B cell (primary cell): ENCODE data around the gene DSP. TPM values are rescaled to one million over a fixed set of nuclear protein-coding genes. Genes with fewer than 3 reads are reported as not detected.

Experiments
- ATAC-seq: fragments of 200-7000 bp; cut with Tn5 transposase; one replicate; pipeline ENCODE4 v1.10.0; 2021; ENCODE audit warnings: low read depth, mild to moderate bottlenecking, moderate number of reproducible peaks, moderate library complexity
- CTCF ChIA-PET: fragments of 350-600 bp; sonication (Branson Sonifier 250); formaldehyde crosslinking; loops from one replicate; lab custom pipeline; 2021; ENCODE audit warnings: antibody characterized with exemption, inconsistent platforms; lab: Charles Lee
- POLR2A ChIA-PET: fragments of 350-600 bp; sonication (Branson Sonifier 250); formaldehyde crosslinking; loops from one replicate; lab custom pipeline; 2021; ENCODE audit warnings: antibody characterized with exemption; lab: Charles Lee
- DNase-seq: peaks from one replicate; pipeline ENCODE4 v3.0.0; 2013
- H2AFZ ChIP-seq: 2 replicates; pipeline ENCODE4 v1.6.1; 2012; ENCODE audit warnings: mild to moderate bottlenecking, low read depth, low read length; ENCODE audit not compliant: insufficient read depth, poor library complexity, severe bottlenecking
- H3K27ac ChIP-seq, 2 donors: 1 replicate in 1 of 2; 2 replicates in 1 of 2; pipeline ENCODE4 v1.5.1; 2012 to 2013; ENCODE audit warnings: low read length in 2 of 2, mild to moderate bottlenecking in 2 of 2, moderate library complexity in 1 of 2
- H3K27me3 ChIP-seq, 4 experiments: fragments of 200-600 bp in 1 of 4; sonication (generic) in 1 of 4; replicated peaks in 1 of 4; 1 replicate in 2 of 4; 2 replicates in 2 of 4; pipeline versions ENCODE4 v1.6.1 to v1.7.0; 2013 to 2016; ENCODE audit warnings: low read length in 3 of 4, mild to moderate bottlenecking in 2 of 4, mixed read lengths in 1 of 4, moderate library complexity in 1 of 4; ENCODE audit not compliant: insufficient read depth in 4 of 4, control insufficient read depth in 3 of 4; ENCODE audit errors: control extremely low read depth in 1 of 4
- H3K36me3 ChIP-seq, 2 experiments: replicated peaks in 1 of 2; 1 replicate in 1 of 2; 2 replicates in 1 of 2; pipeline versions ENCODE4 v1.6.1 to v1.7.1; 2013; ENCODE audit warnings: low read length in 1 of 2; ENCODE audit not compliant: insufficient read depth in 2 of 2, control insufficient read depth in 1 of 2; ENCODE audit errors: control extremely low read depth in 1 of 2, extremely low read depth in 1 of 2
- H3K4me1 ChIP-seq, 2 donors: fragments of 200-600 bp in 1 of 2; sonication (generic) in 1 of 2; 1 replicate in 1 of 2; 2 replicates in 1 of 2; pipeline versions ENCODE4 v1.5.1 to v1.6.1; 2013 to 2017; ENCODE audit warnings: low read length in 2 of 2; ENCODE audit not compliant: control insufficient read depth in 2 of 2, insufficient read depth in 2 of 2
- H3K4me2 ChIP-seq: replicated peaks from 2 replicates; pipeline ENCODE3; 2012; ENCODE audit warnings: mild to moderate bottlenecking, low read depth, low read length; ENCODE audit not compliant: poor library complexity, severe bottlenecking
- H3K4me3 ChIP-seq, 5 experiments: fragments of 200-600 bp in 1 of 5; sonication (generic) in 1 of 5; 1 replicate in 3 of 5; 2 replicates in 2 of 5; pipeline versions ENCODE4 v1.5.1 to v1.7.0; 2011 to 2016; ENCODE audit warnings: low read length in 4 of 5, mild to moderate bottlenecking in 4 of 5, low read depth in 2 of 5, control low read depth in 1 of 5, moderate library complexity in 1 of 5; ENCODE audit not compliant: insufficient read depth in 1 of 5; ENCODE audit errors: control extremely low read depth in 1 of 5, extremely low read depth in 1 of 5
- H3K79me2 ChIP-seq: fragments of 200-600 bp; sonication (generic); one replicate; pipeline ENCODE4 v1.6.0; 2016; ENCODE audit warnings: low read length; ENCODE audit not compliant: control insufficient read depth, insufficient read depth
- H3K9ac ChIP-seq: fragments of 200-600 bp; sonication (generic); 2 replicates; pipeline ENCODE4 v1.6.1; 2017; ENCODE audit warnings: mild to moderate bottlenecking, low read length, moderate library complexity
- H3K9me3 ChIP-seq, 3 donors: one replicate each; pipeline versions ENCODE4 v1.6.1 to v1.7.1; 2013; ENCODE audit warnings: low read length in 2 of 3; ENCODE audit not compliant: control insufficient read depth in 2 of 3, insufficient read depth in 1 of 3; ENCODE audit errors: control extremely low read depth in 1 of 3
- H4K20me1 ChIP-seq: 2 replicates; pipeline ENCODE4 v1.6.0; 2012; ENCODE audit warnings: mild to moderate bottlenecking, low read length; ENCODE audit not compliant: insufficient read depth, control insufficient read depth, poor library complexity, severe bottlenecking
- H3K27ac Mint-ChIP-seq: one replicate; pipeline ENCODE4 v1.8.0; 2021; ENCODE audit warnings: mixed read lengths
- H3K27me3 Mint-ChIP-seq: one replicate; pipeline ENCODE4 v1.8.0; 2021; ENCODE audit warnings: mixed read lengths
- H3K4me1 Mint-ChIP-seq: one replicate; pipeline ENCODE4 v1.8.0; 2021; ENCODE audit warnings: mixed read lengths
- H3K4me3 Mint-ChIP-seq: one replicate; pipeline ENCODE4 v1.8.0; 2021; ENCODE audit warnings: mixed read lengths
- H3K9me3 Mint-ChIP-seq: one replicate; pipeline ENCODE4 v1.8.0; 2022; ENCODE audit warnings: mixed read lengths; ENCODE audit not compliant: insufficient read depth
- EZH2 ChIP-seq: IDR thresholded peaks from 2 replicates; pipeline ENCODE4 v1.6.1; 2012; ENCODE audit warnings: borderline replicate concordance, low read depth, mild to moderate bottlenecking, moderate library complexity, low read length; ENCODE audit not compliant: insufficient read depth, poor library complexity, severe bottlenecking
- WGBS: methylation state at CpG from one replicate; pipeline ENCODE4 v1.1.5; 2013; ENCODE audit warnings: missing lambda C conversion rate; ENCODE audit not compliant: insufficient coverage; 5-methylcytosine and 5-hydroxymethylcytosine counted together
- intact Hi-C: fragments of 100-400 bp; cut with micrococcal nuclease; formaldehyde crosslinking; loops from one replicate; pipeline ENCODE4 v1.10.0; 2022
- polyA plus RNA-seq: library from polyadenylated mRNA; depleted of rRNA; stranded (reverse); fragments of >200 nt; gene quantifications from 2 replicates; pipeline ENCODE4 v1.2.3, GENCODE V29; 2012
- total RNA-seq, 2 donors: library from RNA; stranded (reverse); fragments of 120-200 nt in 1 of 2; gene quantifications; 1 replicate in 1 of 2; 2 replicates in 1 of 2; pipeline versions ENCODE4 v1.2.3 to v1.2.4, GENCODE V29; 2013 to 2022
- TF ChIP-seq, protein P1 (sequence below): fragments of 200-600 bp; IDR thresholded peaks from one replicate; pipeline ENCODE4 v1.8.0; 2022; ENCODE audit warnings: antibody characterized with exemption, mild to moderate bottlenecking

Gene DSP
- total and polyA plus RNA-seq, 2 donors (not counting 1 experiment from before 2014, with no cell fraction given) = not detected

DNA sequence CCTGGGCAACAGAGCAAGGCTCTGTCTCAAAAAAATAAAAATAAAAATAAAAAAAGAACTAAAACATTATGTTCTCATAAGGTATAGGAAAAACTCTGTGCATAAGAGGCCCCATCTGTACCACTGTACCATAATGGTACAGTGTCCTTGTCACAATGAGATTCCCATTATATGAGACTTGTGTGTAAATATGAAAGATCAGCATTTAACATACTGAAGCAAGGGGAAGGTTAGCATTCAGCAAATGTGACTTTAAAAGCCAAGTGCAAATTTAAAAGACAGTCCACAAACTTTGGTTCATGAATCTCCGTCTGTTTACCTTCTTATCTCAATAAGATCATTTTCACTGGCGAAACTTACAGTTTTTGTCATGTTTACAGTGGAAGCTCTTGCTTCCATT, 16.2 kb downstream of the DSP start:
- H3K4me3 Mint-ChIP-seq = no peak overlapping the region
- no peak overlapping the region for H3K27ac Mint-ChIP-seq
- Histone ChIP-seq H3K4me3 (no peak overlapping the region), H3K9me3 (peaks cover 0 to 3% (median 0%) of the 10 kb centered on the region in 3 donors), H3K27ac (no peak overlapping the region), H3K4me1 (no peaks in the 10 kb centered on the region), H4K20me1 (no peaks in the 10 kb centered on the region), H3K9ac (no peak overlapping the region), H3K36me3 (no peaks in the 10 kb centered on the region), H3K27me3 (peaks cover 0 to 4% (median 1%) of the 10 kb centered on the region in 4 experiments), H2AFZ (no peak overlapping the region), H3K4me2 (no peak overlapping the region), H3K79me2 (no peaks in the 10 kb centered on the region)
- TF ChIP-seq, protein P1, sequence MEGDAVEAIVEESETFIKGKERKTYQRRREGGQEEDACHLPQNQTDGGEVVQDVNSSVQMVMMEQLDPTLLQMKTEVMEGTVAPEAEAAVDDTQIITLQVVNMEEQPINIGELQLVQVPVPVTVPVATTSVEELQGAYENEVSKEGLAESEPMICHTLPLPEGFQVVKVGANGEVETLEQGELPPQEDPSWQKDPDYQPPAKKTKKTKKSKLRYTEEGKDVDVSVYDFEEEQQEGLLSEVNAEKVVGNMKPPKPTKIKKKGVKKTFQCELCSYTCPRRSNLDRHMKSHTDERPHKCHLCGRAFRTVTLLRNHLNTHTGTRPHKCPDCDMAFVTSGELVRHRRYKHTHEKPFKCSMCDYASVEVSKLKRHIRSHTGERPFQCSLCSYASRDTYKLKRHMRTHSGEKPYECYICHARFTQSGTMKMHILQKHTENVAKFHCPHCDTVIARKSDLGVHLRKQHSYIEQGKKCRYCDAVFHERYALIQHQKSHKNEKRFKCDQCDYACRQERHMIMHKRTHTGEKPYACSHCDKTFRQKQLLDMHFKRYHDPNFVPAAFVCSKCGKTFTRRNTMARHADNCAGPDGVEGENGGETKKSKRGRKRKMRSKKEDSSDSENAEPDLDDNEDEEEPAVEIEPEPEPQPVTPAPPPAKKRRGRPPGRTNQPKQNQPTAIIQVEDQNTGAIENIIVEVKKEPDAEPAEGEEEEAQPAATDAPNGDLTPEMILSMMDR = no peak
- TF ChIP-seq EZH2 = no peak
- intact Hi-C loops = no loop called here
- ATAC-seq (no peak), DNase-seq (no peak)
- POLR2A ChIA-PET = no interaction called here
- H3K27me3 Mint-ChIP-seq = peaks cover 50% of the 10 kb centered on the region
- H3K9me3 Mint-ChIP-seq = no peaks in the 10 kb centered on the region
- WGBS = no CpG with 5 or more reads among the region's 2 CpGs
- no peaks in the 10 kb centered on the region for H3K4me1 Mint-ChIP-seq
- CTCF ChIA-PET = interaction anchor here (1.4 kb wide), 1 partner anchor 8 kb away, joined by 3 read pairs; no protein-coding TSS in a partner anchor

DNA sequence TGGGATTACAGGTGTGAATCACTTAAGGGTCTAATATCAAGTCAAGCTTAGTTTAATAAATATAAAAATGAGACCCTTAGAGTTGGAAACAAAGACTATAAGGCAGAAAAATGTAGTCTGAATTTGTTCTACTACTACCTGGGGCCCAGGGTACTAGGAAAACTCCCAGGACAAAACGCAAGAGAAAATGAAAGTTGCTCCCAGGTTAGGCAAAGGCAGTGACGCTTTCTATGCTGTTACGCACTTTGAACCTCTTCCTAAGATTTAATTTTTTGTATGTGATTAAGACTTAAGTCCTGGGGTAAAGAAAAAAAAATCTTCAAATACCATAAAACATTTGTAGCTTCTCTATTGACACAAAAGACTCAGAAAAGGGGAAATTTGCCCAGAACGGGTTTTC, 17.3 kb downstream of the DSP start:
- no peaks in the 10 kb centered on the region for H4K20me1 ChIP-seq
- H3K4me1 Mint-ChIP-seq = no peaks in the 10 kb centered on the region
- H3K36me3 ChIP-seq = no peaks in the 10 kb centered on the region
- H3K27ac ChIP-seq = no peak overlapping the region
- no peak overlapping the region for H3K9ac ChIP-seq
- DNase-seq (no peak), ATAC-seq (no peak)
- H3K27me3 ChIP-seq = peaks cover 0 to 4% (median 1%) of the 10 kb centered on the region in 4 experiments
- ChIA-PET CTCF (no interaction called here), POLR2A (no interaction called here)
- TF ChIP-seq EZH2 = no peak
- TF ChIP-seq, protein P1 = no peak
- H3K4me2 ChIP-seq = no peak overlapping the region
- intact Hi-C loops = no loop called here
- no peak overlapping the region for H2AFZ ChIP-seq
- peaks cover 0 to 3% (median 0%) of the 10 kb centered on the region in 3 donors for H3K9me3 ChIP-seq
- H3K27ac Mint-ChIP-seq = no peak overlapping the region
- no peaks in the 10 kb centered on the region for H3K79me2 ChIP-seq
- WGBS = no CpG with 5 or more reads among the region's 4 CpGs
- no peaks in the 10 kb centered on the region for H3K4me1 ChIP-seq
- H3K27me3 Mint-ChIP-seq = peaks cover 50% of the 10 kb centered on the region
- H3K9me3 Mint-ChIP-seq = no peaks in the 10 kb centered on the region
- H3K4me3 Mint-ChIP-seq = no peak overlapping the region
- no peak overlapping the region for H3K4me3 ChIP-seq
